Urothelium cell line (cell line): ENCODE data around the gene HOXA7.

Experiments
- DNase-seq: peaks from one replicate; pipeline ENCODE4 v3.0.0; 2011; ENCODE audit warnings: low spot score, mixed read lengths
- FAIRE-seq: peaks from 2 replicates; lab custom pipeline; 2011; peaks lifted over from hg19 to GRCh38; lab: Jason Lieb, UNC

Gene HOXA7

DNA sequence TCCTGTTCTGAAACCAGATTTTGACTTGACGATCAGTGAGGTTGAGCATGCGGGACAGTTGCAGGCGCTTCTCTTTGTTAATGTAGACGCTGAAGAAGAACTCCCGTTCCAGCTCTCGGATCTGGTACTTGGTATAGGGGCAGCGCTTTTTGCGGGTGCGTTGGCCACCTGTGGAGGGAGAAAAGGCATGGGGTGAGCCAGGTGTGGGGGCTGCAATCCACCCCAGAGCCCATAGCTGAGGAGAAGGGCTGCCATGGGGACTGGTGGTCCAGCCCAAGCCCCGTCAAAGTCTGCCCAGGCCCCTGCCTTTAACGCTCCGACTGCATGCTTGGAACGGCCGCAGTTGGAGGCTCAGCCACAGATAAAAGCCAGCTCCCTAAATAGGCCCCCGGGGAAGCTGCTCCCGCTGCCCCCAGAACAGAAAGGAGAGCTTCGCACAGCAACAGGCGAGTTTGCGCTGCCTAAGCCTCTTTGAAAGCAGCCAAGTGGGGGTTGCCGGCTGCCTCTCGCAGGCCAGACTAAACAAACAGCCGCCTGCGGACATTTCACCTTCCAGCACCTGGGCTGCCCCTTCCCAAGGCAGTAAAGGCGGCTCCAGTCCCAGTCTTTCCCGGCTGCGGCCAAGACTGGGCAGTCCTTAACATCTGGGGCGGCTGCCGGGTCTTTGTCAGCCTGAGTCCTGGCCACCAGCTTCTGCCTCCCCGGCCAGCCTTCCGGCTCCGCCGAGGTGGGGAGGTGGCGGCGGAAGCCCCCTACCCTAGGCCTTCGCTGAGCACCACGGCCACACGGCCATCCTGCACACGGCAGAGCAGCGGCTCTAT is 26.6 kb upstream of the HOXA7 start:
- DNase-seq (peak; percentile 37), FAIRE-seq (no peak)

- DNase-seq (no peak), FAIRE-seq (no peak)
These were observed 25.9 kb upstream of the HOXA7 start for GRCh38 chr7:27182285-27182841.

DNA sequence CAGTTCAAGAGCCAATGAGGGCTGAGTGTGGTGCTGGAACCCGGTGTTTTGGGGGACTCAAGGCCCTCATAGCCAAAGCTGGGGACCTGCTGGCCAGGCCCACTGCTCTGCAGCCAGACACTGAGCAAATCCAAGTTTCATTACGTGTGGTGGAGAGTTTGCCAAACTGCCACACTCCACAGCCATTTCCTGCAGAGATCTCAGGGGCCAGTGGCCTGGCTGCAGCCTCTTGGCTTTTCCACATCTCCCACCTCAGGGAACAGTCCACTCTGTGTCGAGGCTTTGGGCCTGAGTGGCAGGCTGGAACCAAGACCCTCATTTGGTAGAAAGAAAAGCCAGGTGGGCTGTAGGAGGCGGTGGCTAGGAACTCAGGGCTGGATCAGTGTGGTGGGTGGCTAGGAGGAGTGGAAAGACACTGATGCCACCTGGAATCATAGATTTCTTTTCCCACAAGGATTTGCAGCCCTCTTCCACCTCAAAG is 25.4 kb upstream of the HOXA7 start:
- FAIRE-seq, result no peak

GRCh38 chr7:27180431-27181420 is 24.3 kb upstream of the HOXA7 start:
- FAIRE-seq, result no peak
- DNase-seq, result no peak

More for the DNA sequence above, 25.4 kb upstream of the HOXA7 start:
- DNase-seq, result no peak

DNA sequence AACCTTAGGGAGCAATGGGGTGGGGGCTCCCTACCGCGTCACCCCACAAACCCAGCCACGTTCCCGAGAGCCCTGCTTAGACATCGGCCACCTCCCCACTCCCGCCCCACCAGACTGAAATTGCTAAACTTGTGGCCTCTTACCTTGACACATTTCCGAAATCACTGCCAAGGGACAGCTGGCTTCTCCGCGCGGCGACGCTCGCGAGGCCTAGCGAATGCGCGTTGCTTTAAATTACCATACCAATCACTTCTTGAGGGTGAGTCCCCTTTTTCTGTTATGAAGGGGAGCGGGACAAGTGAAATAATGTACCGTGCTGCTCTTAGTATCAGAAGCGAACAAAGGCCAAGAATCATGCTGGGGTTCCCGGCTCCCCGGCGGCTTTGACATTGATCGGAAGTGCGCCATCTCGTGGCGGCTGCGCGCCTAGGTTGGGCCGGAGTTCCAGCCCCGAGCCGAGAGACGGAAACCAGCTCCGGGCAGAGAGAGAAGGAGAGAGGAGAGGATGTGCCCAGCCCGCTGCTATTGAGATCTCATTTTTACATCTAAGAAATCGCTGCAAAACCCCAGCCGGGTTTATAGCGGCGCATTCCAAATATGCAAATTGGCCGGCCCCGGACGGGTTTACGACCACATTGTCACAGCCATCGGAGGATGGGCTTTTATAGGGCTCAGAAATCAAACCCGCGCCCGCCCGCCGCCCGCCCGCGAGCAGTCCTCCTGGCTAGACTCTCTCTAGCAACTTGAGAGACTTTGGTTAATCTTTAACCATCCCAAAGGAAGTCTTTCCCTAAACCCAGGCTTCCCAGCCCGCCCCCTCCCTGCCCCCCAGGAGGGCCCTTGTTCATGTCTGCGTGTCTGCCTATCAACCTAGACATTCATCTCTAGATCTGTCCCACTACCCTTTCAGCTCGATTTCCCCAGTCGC is 23.3 kb upstream of the HOXA7 start:
- peak; percentile 88 for DNase-seq
- FAIRE-seq, result peak; percentile 84

GRCh38 chr7:27179030-27179429 is 22.6 kb upstream of the HOXA7 start:
- DNase-seq (no peak), FAIRE-seq (no peak)

GRCh38 chr7:27178366-27178765 is 21.9 kb upstream of the HOXA7 start:
- DNase-seq (no peak), FAIRE-seq (no peak)

- FAIRE-seq (peak; percentile 50), DNase-seq (no peak)
These were observed 21.4 kb upstream of the HOXA7 start for GRCh38 chr7:27177795-27178320.

GRCh38 chr7:27176962-27177794 is 20.7 kb upstream of the HOXA7 start:
- DNase-seq (no peak), FAIRE-seq (no peak)

DNA sequence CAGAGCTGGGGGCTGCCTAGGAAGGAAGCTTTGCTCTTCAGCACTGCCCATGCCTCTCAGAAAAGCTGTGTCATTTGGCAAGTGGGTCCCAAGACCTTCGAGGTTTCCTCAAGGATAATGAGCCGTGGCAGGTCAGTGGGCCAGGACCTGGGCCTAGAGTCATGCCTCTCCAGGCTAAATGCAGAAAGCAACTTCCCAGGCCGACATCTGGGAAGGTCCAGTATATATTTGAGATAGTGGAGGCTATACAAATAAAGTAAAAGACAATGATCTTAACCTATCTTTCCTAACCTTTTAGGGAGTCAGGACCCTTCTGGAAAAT is 20.0 kb upstream of the HOXA7 start:
- FAIRE-seq (no peak), DNase-seq (no peak)

- DNase-seq, result no peak
- FAIRE-seq, result no peak
These were observed 19.4 kb upstream of the HOXA7 start for GRCh38 chr7:27175626-27176523.

DNA sequence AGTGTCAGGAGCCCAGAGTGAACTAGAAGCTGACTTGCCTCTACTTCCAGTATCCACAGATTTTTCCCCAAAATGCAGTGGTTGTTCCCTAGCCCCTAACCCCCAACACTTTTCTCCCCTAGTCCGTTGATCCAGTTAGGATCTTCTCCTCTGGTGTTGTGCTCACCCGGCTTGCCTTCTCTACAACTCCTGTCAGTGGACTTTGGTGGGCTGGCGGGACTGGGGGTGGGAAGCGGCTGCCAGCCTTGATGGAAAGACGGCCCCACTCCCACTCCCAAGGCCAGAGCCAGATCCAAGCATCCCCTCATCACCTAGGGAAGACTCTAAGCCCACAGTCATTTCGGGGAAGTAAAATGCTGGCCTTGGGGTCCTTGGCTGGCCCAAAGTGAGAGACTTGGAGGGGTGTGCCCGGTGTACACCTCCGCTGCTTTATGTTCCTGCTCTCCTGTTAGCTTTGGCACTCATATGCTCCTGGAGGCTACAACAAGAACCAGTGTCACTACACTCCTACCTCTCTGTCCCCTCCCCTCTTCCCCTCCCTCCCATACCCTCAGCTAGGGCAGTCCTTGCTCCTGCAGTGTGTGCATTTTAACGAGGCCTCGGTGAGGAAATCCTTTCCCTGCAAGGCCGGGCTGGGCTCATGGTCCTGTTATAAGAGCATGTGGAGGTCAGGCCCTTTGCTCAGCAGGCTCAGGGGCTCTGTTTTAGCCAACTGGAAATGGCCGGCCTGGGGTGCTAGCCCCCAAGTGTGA is 18.6 kb upstream of the HOXA7 start:
- DNase-seq (no peak), FAIRE-seq (no peak)

- DNase-seq, result no peak
- FAIRE-seq, result no peak
These were observed 17.7 kb upstream of the HOXA7 start, which contains the start of gene HOXA10 for GRCh38 chr7:27173956-27174873. Gene HOXA10 (minus strand): TSS chr7:27174320. CDS start chr7:27174306, 14 bp downstream.

- DNase-seq (peak; percentile 72), FAIRE-seq (no peak)
These were observed 17.1 kb upstream of the HOXA7 start for GRCh38 chr7:27173511-27173955.

GRCh38 chr7:27172823-27173510 is 16.5 kb upstream of the HOXA7 start:
- peak; percentile 91 for FAIRE-seq

More at GRCh38 chr7:27172823-27173510, 16.5 kb upstream of the HOXA7 start:
- peak; percentile 67 for DNase-seq
